HepG2 (cell line): ENCODE data around the gene MYRIP. TPM values are rescaled to one million over a fixed set of nuclear protein-coding genes. Genes with fewer than 3 reads are reported as not detected.

Experiments
- ATAC-seq: fragments of 200-7000 bp; cut with Tn5 transposase; 3 replicates; pipeline ENCODE4 v1.9.1; 2020; ENCODE audit warnings: mild to moderate bottlenecking, moderate library complexity
- BruUV-seq: library from RNA; stranded (reverse); fragments of 400-500 nt; replicated peaks from 2 replicates; lab custom pipeline; 2021; lab: Mats Ljungman, UMichigan
- CTCF ChIA-PET: fragments of 300-600 bp; formaldehyde crosslinking; extraction: SDS; loops from one replicate; lab custom pipeline; 2021; ENCODE audit warnings: low total read pairs, inconsistent platforms, low intra/inter-chr PET ratio; lab: Yijun Ruan, JAX
- POLR2A ChIA-PET: fragments of 350-600 bp; sonication (Branson Sonifier 250); formaldehyde crosslinking; loops from one replicate; lab custom pipeline; 2020; ENCODE audit warnings: antibody characterized with exemption, inconsistent platforms; lab: Yijun Ruan, JAX
- DNase-seq: peaks from one replicate; pipeline ENCODE4 v3.0.0-alpha.2; 2015; ENCODE audit warnings: low spot score
- FAIRE-seq: peaks from 3 replicates; lab custom pipeline; 2011; peaks lifted over from hg19 to GRCh38; lab: Jason Lieb, UNC
- H2AFZ ChIP-seq: one replicate; pipeline ENCODE4 v1.6.1; 2011; ENCODE audit warnings: low read length, inconsistent platforms
- H3K27ac ChIP-seq: fragments of 300-600 bp; 3 replicates; pipeline ENCODE4 v1.8.0; 2011; ENCODE audit warnings: mixed run types, mild to moderate bottlenecking, mixed read lengths, low read length, inconsistent platforms; ENCODE audit not compliant: insufficient read depth; ENCODE audit errors: extremely low read length
- H3K27me3 ChIP-seq, 2 experiments: fragments of 200-600 bp in 1 of 2; 2 replicates in 1 of 2; 3 replicates in 1 of 2; pipeline versions ENCODE4 v1.6.0 to v1.8.0; 2011; ENCODE audit warnings: low read length in 2 of 2, mild to moderate bottlenecking in 2 of 2, moderate library complexity in 2 of 2, inconsistent platforms in 1 of 2; ENCODE audit not compliant: insufficient read depth in 2 of 2, control insufficient read depth in 1 of 2
- H3K36me3 ChIP-seq, 2 experiments: fragments of 200-600 bp in 1 of 2; replicated peaks in 1 of 2; 2 replicates in 1 of 2; 3 replicates in 1 of 2; pipeline versions ENCODE4 v1.5.1 to v1.8.0; 2011; ENCODE audit warnings: low read length in 2 of 2, inconsistent platforms in 1 of 2; ENCODE audit not compliant: insufficient read depth in 2 of 2, control insufficient read depth in 1 of 2
- H3K4me1 ChIP-seq: 2 replicates; pipeline ENCODE4 v1.5.1; 2012; ENCODE audit warnings: low read length, inconsistent platforms; ENCODE audit not compliant: insufficient read depth
- H3K4me2 ChIP-seq: 2 replicates; pipeline ENCODE4 v1.6.0; 2011; ENCODE audit warnings: low read depth, low read length, inconsistent platforms
- H3K4me3 ChIP-seq, 3 experiments: fragments of 200-600 bp in 1 of 3; sonication (generic), shearing (Covaris generic) in 1 of 3; replicated peaks in 1 of 3; 2 replicates each; pipeline ENCODE4 v1.5.1; 2011 to 2016; ENCODE audit warnings: low read length in 3 of 3, inconsistent platforms in 2 of 3, low read depth in 2 of 3, mild to moderate bottlenecking in 2 of 3, control low read depth in 1 of 3, mixed read lengths in 1 of 3; ENCODE audit not compliant: insufficient read depth in 1 of 3
- H3K79me2 ChIP-seq: one replicate; pipeline ENCODE4 v1.6.1; 2011; ENCODE audit warnings: low read length, inconsistent platforms; ENCODE audit not compliant: insufficient read depth
- H3K9ac ChIP-seq: 2 replicates; pipeline ENCODE4 v1.6.0; 2011; ENCODE audit warnings: mild to moderate bottlenecking, low read depth, low read length, inconsistent platforms; ENCODE audit not compliant: insufficient read depth
- H3K9me3 ChIP-seq: 2 replicates; pipeline ENCODE4 v1.5.1; 2012; ENCODE audit warnings: mild to moderate bottlenecking, low read length
- H4K20me1 ChIP-seq: 2 replicates; pipeline ENCODE4 v1.6.0; 2011; ENCODE audit warnings: inconsistent platforms, mild to moderate bottlenecking, low read length, moderate library complexity; ENCODE audit not compliant: insufficient read depth
- ARID2 ChIP-seq: sonication (generic); formaldehyde crosslinking; IDR thresholded peaks from 2 replicates; pipeline ENCODE4 v1.8.1; 2022; ENCODE audit warnings: mild to moderate bottlenecking, missing genetic modification reagents, borderline replicate concordance
- CSRNP1 ChIP-seq: sonication (generic); formaldehyde crosslinking; IDR thresholded peaks from 2 replicates; pipeline ENCODE4 v1.8.1; 2023; ENCODE audit warnings: mild to moderate bottlenecking, missing genetic modification reagents
- HNRNPL ChIP-seq: fragments of 200-400 bp; formaldehyde crosslinking; IDR thresholded peaks from 2 replicates; pipeline ENCODE4 v1.6.1; 2017; ENCODE audit warnings: mild to moderate bottlenecking, low read depth, low read length
- NFIB ChIP-seq: sonication (generic); formaldehyde crosslinking; IDR thresholded peaks from 2 replicates; pipeline ENCODE4 v1.9.0; 2021; ENCODE audit warnings: missing genetic modification reagents, mild to moderate bottlenecking, borderline replicate concordance
- ZKSCAN8 ChIP-seq: IDR thresholded peaks from 2 replicates; pipeline ENCODE4 v1.6.1; 2016; ENCODE audit warnings: borderline replicate concordance, missing genetic modification reagents, missing compliant biosample characterization
- ZNF318 ChIP-seq: sonication (generic); formaldehyde crosslinking; IDR thresholded peaks from 2 replicates; pipeline ENCODE4 v1.4.0; 2020; ENCODE audit warnings: mild to moderate bottlenecking, missing genetic modification reagents
- ZNF382 ChIP-seq: sonication (generic); formaldehyde crosslinking; IDR thresholded peaks from 2 replicates; pipeline ENCODE4 v1.5.0; 2020; ENCODE audit warnings: missing genetic modification reagents, mild to moderate bottlenecking, borderline replicate concordance
- ZNF441 ChIP-seq: sonication (generic); formaldehyde crosslinking; IDR thresholded peaks from 2 replicates; pipeline ENCODE4 v1.7.0; 2021; ENCODE audit warnings: missing genetic modification reagents, borderline replicate concordance
- ZNF788 ChIP-seq: sonication (generic); formaldehyde crosslinking; IDR thresholded peaks from 2 replicates; pipeline ENCODE4 v1.5.0; 2020; ENCODE audit warnings: mild to moderate bottlenecking, missing genetic modification reagents, borderline replicate concordance
- WGBS: methylation state at CpG from one replicate; pipeline ENCODE4 v1.1.6; 2017; ENCODE audit warnings: low lambda C conversion rate; 5-methylcytosine and 5-hydroxymethylcytosine counted together
- in situ Hi-C: cut with HindIII; loops from 2 replicates; pipeline ENCODE4 v1.10.0; 2017; ENCODE audit warnings: low pct_unique_long_range_greater_than_20kb; ENCODE audit not compliant: extremely low pct_ligation_motif_present
- intact Hi-C: fragments of 100-400 bp; cut with micrococcal nuclease; formaldehyde crosslinking; loops from one replicate; pipeline ENCODE4 v1.10.0; 2022; ENCODE audit not compliant: unreplicated experiment
- polyA plus RNA-seq, 8 experiments: library from polyadenylated mRNA; depleted of rRNA in 3 of 8; stranded (reverse) in 7 of 8; unstranded in 1 of 8; fragments of >200 nt; fragmentation: Illumina TruSeq in 4 of 8; extraction: Trizol in 4 of 8; gene quantifications; 2 replicates each; pipeline versions ENCODE4 v1.2.1 to v1.2.3, GENCODE V29; 2011 to 2016; ENCODE audit warnings: low read depth in 4 of 8, missing spikeins in 1 of 8, mixed read lengths in 1 of 8; ENCODE audit not compliant: insufficient read depth in 1 of 8
- total RNA-seq, 5 experiments: library from RNA; depleted of rRNA; stranded (reverse); fragments of >200 nt; fragmentation: Illumina TruSeq; extraction: Trizol; gene quantifications; 2 replicates each; pipeline ENCODE4 v1.2.3, GENCODE V29; 2016; ENCODE audit warnings: low read depth in 1 of 5
- TF ChIP-seq, protein P1 (sequence below): sonication (generic); formaldehyde crosslinking; IDR thresholded peaks from 2 replicates; pipeline ENCODE4 v1.4.0; 2020; ENCODE audit warnings: missing genetic modification reagents
- TF ChIP-seq, protein P2 (sequence below): sonication (generic); formaldehyde crosslinking; IDR thresholded peaks from 2 replicates; pipeline ENCODE4 v1.9.0; 2021; ENCODE audit warnings: missing genetic modification reagents, mild to moderate bottlenecking, borderline replicate concordance

The MYRIP gene
- total and polyA plus RNA-seq, 2 of the 13 experiments (the other 11 are each of a cell fraction or from before 2014, with no cell fraction given) = 0.64 to 0.84 TPM

DNA sequence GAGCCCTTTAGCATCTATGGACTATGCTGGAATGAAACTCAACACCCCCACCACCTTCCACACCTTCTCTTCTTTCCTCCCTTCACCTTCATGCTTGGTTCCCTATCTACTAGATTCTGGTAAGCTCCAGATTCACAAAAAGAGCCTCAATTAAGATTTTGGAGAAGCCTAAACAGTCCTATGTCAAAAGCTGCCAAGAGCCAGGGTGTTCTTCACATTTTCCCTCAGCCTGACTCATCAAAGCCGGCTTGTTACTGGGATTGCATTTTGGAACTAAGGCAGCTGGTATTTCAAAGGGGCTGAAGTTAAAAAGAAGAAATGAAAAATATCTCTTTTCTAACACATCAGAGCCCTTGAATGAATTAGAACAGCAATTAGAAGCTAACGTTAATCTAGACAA is 247.7 kb downstream of the MYRIP start:
- FAIRE-seq (no peak), ATAC-seq (no peak), DNase-seq (no peak)
- POLR2A ChIA-PET = no interaction called here
- intact Hi-C loops = no loop called here
- no peak overlapping the region for H3K4me2 ChIP-seq
- H3K9ac ChIP-seq = no peak overlapping the region
- no peak overlapping the region for H3K27ac ChIP-seq
- 78% methylated on average over 2 of the region's 2 CpGs for WGBS
- no peaks in the 10 kb centered on the region for H3K27me3 ChIP-seq
- no peaks in the 10 kb centered on the region for H3K4me1 ChIP-seq
- H2AFZ ChIP-seq = no peak overlapping the region
- in situ Hi-C loops = no loop called here
- CTCF ChIA-PET = no interaction called here
- no peak overlapping the region for H3K4me3 ChIP-seq
- BruUV-seq = no TSS peak
- no peaks in the 10 kb centered on the region for H4K20me1 ChIP-seq
- H3K36me3 ChIP-seq = no peaks in the 10 kb centered on the region
- no peaks in the 10 kb centered on the region for H3K79me2 ChIP-seq
- no peaks in the 10 kb centered on the region for H3K9me3 ChIP-seq
- TF ChIP-seq, protein P1, sequence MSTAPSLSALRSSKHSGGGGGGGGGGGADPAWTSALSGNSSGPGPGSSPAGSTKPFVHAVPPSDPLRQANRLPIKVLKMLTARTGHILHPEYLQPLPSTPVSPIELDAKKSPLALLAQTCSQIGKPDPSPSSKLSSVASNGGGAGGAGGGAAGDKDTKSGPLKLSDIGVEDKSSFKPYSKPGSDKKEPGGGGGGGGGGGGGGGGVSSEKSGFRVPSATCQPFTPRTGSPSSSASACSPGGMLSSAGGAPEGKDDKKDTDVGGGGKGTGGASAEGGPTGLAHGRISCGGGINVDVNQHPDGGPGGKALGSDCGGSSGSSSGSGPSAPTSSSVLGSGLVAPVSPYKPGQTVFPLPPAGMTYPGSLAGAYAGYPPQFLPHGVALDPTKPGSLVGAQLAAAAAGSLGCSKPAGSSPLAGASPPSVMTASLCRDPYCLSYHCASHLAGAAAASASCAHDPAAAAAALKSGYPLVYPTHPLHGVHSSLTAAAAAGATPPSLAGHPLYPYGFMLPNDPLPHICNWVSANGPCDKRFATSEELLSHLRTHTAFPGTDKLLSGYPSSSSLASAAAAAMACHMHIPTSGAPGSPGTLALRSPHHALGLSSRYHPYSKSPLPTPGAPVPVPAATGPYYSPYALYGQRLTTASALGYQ (CRISPR knock-in tag) = no peak
- TF ChIP-seq, protein P2, sequence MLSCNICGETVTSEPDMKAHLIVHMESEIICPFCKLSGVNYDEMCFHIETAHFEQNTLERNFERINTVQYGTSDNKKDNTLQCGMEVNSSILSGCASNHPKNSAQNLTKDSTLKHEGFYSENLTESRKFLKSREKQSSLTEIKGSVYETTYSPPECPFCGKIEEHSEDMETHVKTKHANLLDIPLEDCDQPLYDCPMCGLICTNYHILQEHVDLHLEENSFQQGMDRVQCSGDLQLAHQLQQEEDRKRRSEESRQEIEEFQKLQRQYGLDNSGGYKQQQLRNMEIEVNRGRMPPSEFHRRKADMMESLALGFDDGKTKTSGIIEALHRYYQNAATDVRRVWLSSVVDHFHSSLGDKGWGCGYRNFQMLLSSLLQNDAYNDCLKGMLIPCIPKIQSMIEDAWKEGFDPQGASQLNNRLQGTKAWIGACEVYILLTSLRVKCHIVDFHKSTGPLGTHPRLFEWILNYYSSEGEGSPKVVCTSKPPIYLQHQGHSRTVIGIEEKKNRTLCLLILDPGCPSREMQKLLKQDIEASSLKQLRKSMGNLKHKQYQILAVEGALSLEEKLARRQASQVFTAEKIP (CRISPR knock-in tag) = no peak
- TF ChIP-seq ZNF318 (CRISPR knock-in tag) (no peak), ZNF788 (CRISPR knock-in tag) (no peak), CSRNP1 (CRISPR knock-in tag) (no peak), ZNF441 (no peak), HNRNPL (no peak), ARID2 (CRISPR knock-in tag) (no peak), ZKSCAN8 (CRISPR knock-in tag) (no peak), NFIB (CRISPR knock-in tag) (no peak), ZNF382 (no peak)
